Fibroblast of villous mesenchyme (primary cell): ENCODE measurements around the gene OSBPL3. TPM values are rescaled to one million over a fixed set of nuclear protein-coding genes. Genes with fewer than 3 reads are reported as not detected.

Source experiments
- DNase-seq: peaks from one replicate; pipeline ENCODE4 v3.0.0-alpha.2; 2010; ENCODE audit warnings: low read depth
- H3K4me3 ChIP-seq: 2 replicates; pipeline ENCODE4 v1.5.1; 2011; ENCODE audit warnings: low read depth, mild to moderate bottlenecking, low read length
- CTCF ChIP-seq: IDR thresholded peaks from 2 replicates; pipeline ENCODE4 v1.5.1; 2012; ENCODE audit warnings: low read depth, mild to moderate bottlenecking, low read length; ENCODE audit not compliant: insufficient read depth
- total RNA-seq: library from RNA; depleted of rRNA; stranded (reverse); fragments of >200 nt; gene quantifications from 2 replicates; pipeline ENCODE4 v1.2.3, GENCODE V29; 2012

OSBPL3 gene
- total RNA-seq, 1 donor: 39.3 TPM

- H3K4me3 ChIP-seq: no peak overlapping the region
- no peak for TF ChIP-seq CTCF
- peak; percentile 83 for DNase-seq
These were observed 201.3 kb downstream of the OSBPL3 start for GRCh38 chr7:24778543-24779282.

GRCh38 chr7:24777806-24778205, 202.2 kb downstream of the OSBPL3 start:
- no peak for TF ChIP-seq CTCF
- H3K4me3 ChIP-seq: no peak overlapping the region
- no peak for DNase-seq

GRCh38 chr7:24773646-24774045, 206.3 kb downstream of the OSBPL3 start:
- no peak for TF ChIP-seq CTCF
- no peak for DNase-seq
- H3K4me3 ChIP-seq: no peak overlapping the region

- no peak for TF ChIP-seq CTCF
- no peak for DNase-seq
- no peak overlapping the region for H3K4me3 ChIP-seq
These were observed 210.1 kb downstream of the OSBPL3 start for GRCh38 chr7:24769851-24770250.

- DNase-seq: no peak
- no peak overlapping the region for H3K4me3 ChIP-seq
- TF ChIP-seq CTCF: no peak
These were observed 210.8 kb downstream of the OSBPL3 start for GRCh38 chr7:24769014-24769830.

- peak; percentile 12 for TF ChIP-seq CTCF
These were observed 212.0 kb downstream of the OSBPL3 start for GRCh38 chr7:24767878-24768569.

More at GRCh38 chr7:24767878-24768569, 212.0 kb downstream of the OSBPL3 start:
- no peak overlapping the region for H3K4me3 ChIP-seq
- DNase-seq: no peak
